HG02678 (cell line): Measurements from ENCODE around the gene ALDH9A1.

Experiments used
- ATAC-seq: cut with Tn5 transposase; IDR thresholded peaks from one replicate; pipeline ENCODE4 v1.9.1; 2021; ENCODE audit warnings: mild to moderate bottlenecking, moderate library complexity; ENCODE audit not compliant: unreplicated experiment

Gene ALDH9A1

DNA sequence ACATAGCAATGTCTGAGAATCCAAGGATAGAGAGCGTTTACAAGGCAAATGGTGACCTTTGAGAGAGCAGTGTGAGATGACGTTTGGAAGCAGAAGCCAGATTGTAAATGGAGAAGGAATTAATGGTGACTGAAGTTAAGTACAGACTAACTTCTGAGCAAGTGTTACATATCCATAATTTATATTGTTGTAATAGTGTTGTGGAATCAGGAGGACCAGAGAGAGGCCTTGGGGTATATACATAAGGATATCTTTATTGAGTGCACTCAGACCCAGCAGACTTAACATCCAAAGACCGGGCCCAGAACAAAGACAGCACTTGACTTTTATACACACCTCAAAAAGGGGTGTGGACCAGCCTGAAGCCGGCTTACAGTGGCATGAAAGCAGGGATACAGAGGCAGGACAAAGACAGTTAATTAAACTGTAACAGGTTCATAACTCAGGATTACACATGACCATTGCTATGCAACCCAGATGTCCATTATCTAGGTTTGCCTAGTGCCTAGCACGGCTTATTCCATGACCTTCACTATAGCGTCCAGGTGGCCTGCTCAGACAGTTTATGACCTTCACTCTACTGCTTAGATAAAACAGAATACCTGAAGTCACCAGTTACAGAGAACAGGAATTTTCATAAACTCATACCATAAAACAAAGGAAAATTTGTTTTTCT, 70.1 kb downstream of the ALDH9A1 start:
- no peak for ATAC-seq

- ATAC-seq, result no peak
Measured at GRCh38 chr1:165624441-165624840, 73.9 kb downstream of the ALDH9A1 start.

- ATAC-seq, result no peak
Measured at GRCh38 chr1:165623624-165624023, 74.7 kb downstream of the ALDH9A1 start.

- no peak for ATAC-seq
Measured at GRCh38 chr1:165619647-165620151, 78.7 kb downstream of the ALDH9A1 start.

- ATAC-seq, result no peak
Measured at GRCh38 chr1:165616987-165617546, 81.3 kb downstream of the ALDH9A1 start.

DNA sequence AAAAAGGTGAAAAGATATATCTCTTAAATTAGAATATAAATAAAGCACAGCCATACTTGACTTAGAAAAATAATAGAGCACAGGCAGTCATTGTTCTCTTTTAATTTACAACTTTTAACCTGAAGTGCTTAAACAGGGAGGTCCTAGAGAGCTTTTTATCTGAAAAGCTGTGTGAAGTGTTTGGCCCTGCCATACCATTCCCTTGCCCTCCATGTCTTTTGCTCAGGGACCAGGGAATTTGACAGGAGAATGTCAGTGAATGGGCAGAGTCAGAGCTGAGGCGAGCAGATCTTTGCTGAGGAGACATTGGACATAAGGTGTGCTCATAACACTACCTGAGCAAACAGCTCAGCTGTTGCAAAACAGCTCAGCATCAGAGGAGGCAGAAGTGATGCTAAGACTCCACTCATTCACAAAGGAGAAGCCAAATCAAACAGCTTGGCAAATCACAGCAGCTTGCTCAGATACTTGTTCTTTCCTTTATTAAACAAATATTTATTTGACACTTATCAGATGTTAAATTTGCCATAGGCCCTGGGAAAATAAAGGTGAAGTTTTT, 82.2 kb downstream of the ALDH9A1 start:
- ATAC-seq, result no peak
